CD8-positive, alpha-beta memory T cell (primary cell): ENCODE results near the gene DYRK4. TPM values are rescaled to one million over a fixed set of nuclear protein-coding genes. Genes with fewer than 3 reads are reported as not detected.
A peak's percentile ranks its signal among the peaks of the same experiment; 100 is the strongest.

Source experiments
- CTCF ChIA-PET: fragments of 350-600 bp; sonication (Branson Sonifier 250); formaldehyde crosslinking; loops from one replicate; lab custom pipeline; 2021; ENCODE audit warnings: antibody characterized with exemption; lab: Charles Lee
- POLR2A ChIA-PET: fragments of 350-600 bp; sonication (Branson Sonifier 250); formaldehyde crosslinking; loops from one replicate; lab custom pipeline; 2021; ENCODE audit warnings: antibody characterized with exemption; lab: Charles Lee
- DNase-seq, 5 donors: peaks; one replicate each; pipeline versions ENCODE4 v3.0.0 to v3.0.0-alpha.2; 2020 to 2022; ENCODE audit warnings: mixed read lengths in 1 of 5
- H3K27ac ChIP-seq: one replicate; pipeline ENCODE4 v1.7.0; 2013; ENCODE audit warnings: low read depth, mild to moderate bottlenecking, low read length, moderate library complexity
- H3K27me3 ChIP-seq: 2 replicates; pipeline ENCODE4 v1.7.0; 2013; ENCODE audit warnings: low read length, mild to moderate bottlenecking; ENCODE audit not compliant: insufficient read depth, poor library complexity, severe bottlenecking
- H3K36me3 ChIP-seq: 2 replicates; pipeline ENCODE4 v1.7.0; 2013; ENCODE audit warnings: mild to moderate bottlenecking, low read length, moderate library complexity; ENCODE audit not compliant: insufficient read depth
- H3K4me1 ChIP-seq: 2 replicates; pipeline ENCODE4 v1.7.0; 2013; ENCODE audit warnings: mild to moderate bottlenecking, low read length, moderate library complexity; ENCODE audit not compliant: insufficient read depth
- H3K4me3 ChIP-seq: 2 replicates; pipeline ENCODE4 v1.7.0; 2013; ENCODE audit warnings: mild to moderate bottlenecking, low read length
- H3K9me3 ChIP-seq: 2 replicates; pipeline ENCODE4 v1.7.0; 2013; ENCODE audit warnings: mild to moderate bottlenecking, low read length
- H3K27ac Mint-ChIP-seq, 8 donors: one replicate each; pipeline ENCODE4 v1.8.0; 2020 to 2021; ENCODE audit warnings: mixed read lengths in 8 of 8, mild to moderate bottlenecking in 6 of 8, inconsistent platforms in 3 of 8, moderate library complexity in 3 of 8
- H3K27me3 Mint-ChIP-seq, 2 donors: one replicate each; pipeline ENCODE4 v1.8.0; 2020 to 2021; ENCODE audit warnings: mixed read lengths in 2 of 2, mild to moderate bottlenecking in 1 of 2, moderate library complexity in 1 of 2
- H3K36me3 Mint-ChIP-seq, 3 donors: one replicate each; pipeline ENCODE4 v1.8.0; 2020 to 2021; ENCODE audit warnings: mixed read lengths in 3 of 3, inconsistent platforms in 1 of 3, mild to moderate bottlenecking in 1 of 3
- H3K4me1 Mint-ChIP-seq, 3 donors: one replicate each; pipeline ENCODE4 v1.8.0; 2020 to 2021; ENCODE audit warnings: mixed read lengths in 3 of 3, inconsistent platforms in 1 of 3, mild to moderate bottlenecking in 1 of 3
- H3K4me3 Mint-ChIP-seq, 7 donors: one replicate each; pipeline ENCODE4 v1.8.0; 2020 to 2021; ENCODE audit warnings: mixed read lengths in 7 of 7, mild to moderate bottlenecking in 6 of 7, moderate library complexity in 4 of 7, inconsistent platforms in 2 of 7
- H3K9me3 Mint-ChIP-seq, 5 donors: one replicate each; pipeline ENCODE4 v1.8.0; 2020 to 2022; ENCODE audit warnings: mixed read lengths in 5 of 5, mild to moderate bottlenecking in 3 of 5, moderate library complexity in 2 of 5, inconsistent platforms in 1 of 5
- polyA plus RNA-seq: library from polyadenylated mRNA; unstranded; fragments of 300-500 nt; fragmentation: Illumina TruSeq; gene quantifications from one replicate; pipeline ENCODE4 v1.2.3, GENCODE V29; 2021
- total RNA-seq, 2 experiments: library from RNA; stranded (reverse); gene quantifications; one replicate each; pipeline ENCODE4 v1.2.3, GENCODE V29; 2021

The DYRK4 gene
- total and polyA plus RNA-seq, 3 experiments from 2014 or later, result 29.5 to 42.5 (median 29.6) TPM

DNA sequence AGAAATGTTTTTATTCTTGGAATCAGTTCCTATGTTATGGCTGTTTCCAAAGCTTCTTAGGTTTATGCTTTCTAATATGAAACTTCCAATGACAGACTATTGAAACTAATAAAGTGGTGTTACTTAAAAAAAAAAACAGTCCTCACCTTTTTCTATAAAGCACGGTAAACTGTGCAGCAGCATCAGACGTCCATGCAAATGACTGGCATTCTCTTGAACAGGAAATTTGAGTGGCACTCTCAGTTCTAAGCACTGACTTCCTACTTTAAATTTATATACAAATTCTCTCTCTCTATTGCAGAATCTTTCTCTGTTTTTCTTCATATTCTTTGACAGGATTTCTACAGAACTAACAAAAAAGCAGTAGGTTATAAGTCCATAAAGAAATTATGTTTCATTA, 26.1 kb upstream of the DYRK4 start:
- CTCF ChIA-PET, result no interaction called here
- H3K36me3 Mint-ChIP-seq, result peaks cover 0 to 23% (median 0%) of the 10 kb centered on the region in 3 donors

DNA sequence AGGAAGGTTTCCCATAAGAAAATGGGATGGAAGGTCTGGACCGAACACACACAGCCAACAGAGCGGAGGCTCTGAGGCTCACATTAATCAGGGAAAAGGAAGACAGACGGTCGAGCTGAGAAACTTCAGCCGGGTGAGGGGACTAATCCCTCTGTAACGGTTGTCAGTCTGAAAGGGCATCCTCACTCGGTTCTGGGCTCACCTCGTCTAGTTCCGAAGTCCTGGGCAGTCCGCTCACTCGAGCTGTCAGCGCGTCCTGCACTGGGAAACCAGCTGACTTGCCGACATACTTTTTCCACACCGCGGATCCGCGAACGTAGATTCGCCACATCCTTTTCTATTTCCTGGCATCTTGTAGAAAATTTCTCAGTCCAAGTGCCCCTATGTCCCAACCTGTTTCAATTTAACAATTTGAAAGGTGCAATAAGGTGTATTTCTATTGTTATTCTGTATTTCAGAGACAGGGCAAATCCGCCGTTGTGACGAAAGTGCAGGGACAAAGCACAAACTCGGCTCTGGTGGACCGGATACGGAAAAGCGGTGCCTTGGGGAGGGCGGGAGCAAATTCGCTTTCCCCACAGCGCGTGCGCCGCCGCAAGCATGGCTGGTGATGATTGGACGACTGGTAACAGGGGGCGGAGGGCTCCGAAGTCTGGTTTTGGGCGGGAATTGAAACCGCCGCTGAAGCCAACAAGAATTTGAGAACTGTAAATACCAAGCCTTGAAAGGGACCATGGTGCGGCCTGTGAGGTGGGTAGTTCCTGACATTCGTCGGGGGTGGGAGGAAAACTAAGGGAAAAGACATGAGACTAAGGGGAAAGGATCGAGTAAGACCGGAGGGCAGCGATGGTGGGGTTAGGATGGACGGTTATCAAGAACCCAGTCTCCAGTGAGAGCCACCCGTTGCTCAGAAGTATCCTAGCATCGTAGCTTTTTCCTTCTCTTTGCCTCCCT, 23.5 kb upstream of the DYRK4 start, which contains the start of gene RAD51AP1:
Gene RAD51AP1, plus strand, starts transcription at position 684 of the 954 bp plus-strand sequence. Its CDS starts 50 bp downstream, at position 734.
- Histone ChIP-seq H3K27ac (peak within 1 kb of the TSS; percentile 98), H3K27me3 (no peaks in the 10 kb centered on the region), H3K4me3 (peak within 1 kb of the TSS; percentile 91), H3K9me3 (no peaks in the 10 kb centered on the region), H3K4me1 (peaks cover 16% of the 10 kb centered on the region), H3K36me3 (peaks cover 10% of the 10 kb centered on the region)
- POLR2A ChIA-PET, result no interaction called here
- H3K4me3 Mint-ChIP-seq, result peak within 1 kb of the TSS; percentile 89 to 99 (median 98)
- peaks cover 22 to 42% (median 28%) of the 10 kb centered on the region in 3 donors for H3K4me1 Mint-ChIP-seq
- CTCF ChIA-PET, result interaction anchor here (1.0 to 1.2 kb wide), 2 partner anchors 12 to 66 kb away, joined by 4 to 5 read pairs; no protein-coding TSS in a partner anchor
- peak within 1 kb of the TSS; percentile 92 to 99 (median 98) for H3K27ac Mint-ChIP-seq
- H3K9me3 Mint-ChIP-seq, result no peaks in the 10 kb centered on the region
- H3K27me3 Mint-ChIP-seq, result peaks cover 0 to 5% of the 10 kb centered on the region in 2 donors
- DNase-seq, result peak; percentile 91 to 97 (median 96)
- peaks cover 0 to 23% (median 0%) of the 10 kb centered on the region in 3 donors for H3K36me3 Mint-ChIP-seq

More for the DNA sequence above, 26.1 kb upstream of the DYRK4 start:
- H3K9me3 Mint-ChIP-seq, result no peaks in the 10 kb centered on the region
- peaks cover 22 to 42% (median 28%) of the 10 kb centered on the region in 3 donors for H3K4me1 Mint-ChIP-seq
- Histone ChIP-seq H3K27ac (no peak overlapping the region), H3K27me3 (no peaks in the 10 kb centered on the region), H3K4me1 (peaks cover 24% of the 10 kb centered on the region), H3K4me3 (no peak overlapping the region), H3K9me3 (no peaks in the 10 kb centered on the region), H3K36me3 (peaks cover 15% of the 10 kb centered on the region)
- no peak overlapping the region for H3K4me3 Mint-ChIP-seq
- no peak for DNase-seq
- H3K27me3 Mint-ChIP-seq, result peaks cover 0 to 5% of the 10 kb centered on the region in 2 donors
- no peak overlapping the region for H3K27ac Mint-ChIP-seq
- POLR2A ChIA-PET, result no interaction called here

DNA sequence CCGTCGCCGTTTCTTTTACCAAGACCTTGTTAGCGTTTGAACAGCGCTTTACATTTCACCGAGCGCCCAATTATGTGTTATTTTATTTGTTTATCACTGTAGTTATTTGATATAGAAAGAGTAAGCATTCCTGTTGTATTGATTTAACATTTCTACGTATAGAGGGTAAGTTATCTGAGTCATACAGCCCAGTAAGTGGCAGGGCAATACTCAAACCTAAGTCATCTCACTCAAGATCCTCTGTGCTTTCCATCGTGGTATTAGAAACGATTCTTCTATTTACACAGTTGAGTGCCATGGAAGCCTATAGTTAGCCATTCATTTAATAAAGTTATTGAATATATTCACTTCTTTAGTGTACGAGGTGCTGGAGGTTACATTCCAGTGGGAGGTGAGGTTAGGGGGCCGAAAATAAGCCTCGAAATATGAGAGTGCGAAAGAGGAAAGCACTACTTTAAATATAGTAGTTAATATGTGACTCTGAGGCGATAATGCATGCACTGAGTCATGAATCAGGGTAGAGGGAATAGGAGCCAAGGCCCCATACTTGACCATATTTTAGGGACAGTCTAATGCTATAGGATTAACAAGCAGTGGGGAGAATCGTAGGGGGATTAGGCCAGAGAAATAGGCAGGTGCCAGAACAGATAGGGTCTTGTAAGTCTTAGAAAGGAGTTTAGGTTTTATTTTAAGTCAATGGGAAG, 22.7 kb upstream of the DYRK4 start:
- H3K9me3 Mint-ChIP-seq, result no peaks in the 10 kb centered on the region
- H3K4me1 Mint-ChIP-seq, result peaks cover 22 to 42% (median 28%) of the 10 kb centered on the region in 3 donors
- Histone ChIP-seq H3K4me1 (peaks cover 16% of the 10 kb centered on the region), H3K9me3 (no peaks in the 10 kb centered on the region), H3K4me3 (peak overlapping the region; percentile 91), H3K27me3 (no peaks in the 10 kb centered on the region), H3K27ac (peak overlapping the region; percentile 98), H3K36me3 (peaks cover 6% of the 10 kb centered on the region)
- peaks cover 0 to 20% (median 0%) of the 10 kb centered on the region in 3 donors for H3K36me3 Mint-ChIP-seq
- DNase-seq, result no peak
- H3K4me3 Mint-ChIP-seq, result peak overlapping the region; percentile 89 to 99 (median 98)
- peak overlapping the region in 7 of 8 donors; percentile 92 to 99 (median 98) for H3K27ac Mint-ChIP-seq
- ChIA-PET POLR2A (no interaction called here), CTCF (interaction anchor here (1.0 kb wide), 1 partner anchor 66 kb away, joined by 5 read pairs; no protein-coding TSS in a partner anchor)
- H3K27me3 Mint-ChIP-seq, result peaks cover 0 to 5% of the 10 kb centered on the region in 2 donors

DNA sequence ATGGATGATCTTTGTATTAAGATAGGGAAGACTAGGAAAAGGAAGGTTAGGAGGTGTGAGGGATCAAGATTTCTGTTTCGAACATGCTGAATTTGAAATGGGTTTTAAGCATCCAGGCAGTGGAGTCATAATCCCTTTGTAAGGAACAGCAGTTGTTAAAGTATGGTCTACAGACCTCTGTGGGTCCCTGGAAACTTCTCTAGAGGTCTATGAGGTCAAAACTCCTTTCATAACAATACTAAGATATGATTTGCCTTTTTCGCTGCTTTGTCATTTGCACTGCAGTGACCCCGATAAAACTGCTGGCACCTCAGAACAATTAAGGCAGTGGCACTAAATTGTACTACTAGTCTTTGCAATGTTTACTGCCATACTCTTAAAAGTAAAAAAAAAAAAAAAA, 21.8 kb upstream of the DYRK4 start:
- peaks cover 0 to 5% of the 10 kb centered on the region in 2 donors for H3K27me3 Mint-ChIP-seq
- POLR2A ChIA-PET, result no interaction called here
- Histone ChIP-seq H3K9me3 (no peaks in the 10 kb centered on the region), H3K36me3 (peaks cover 2% of the 10 kb centered on the region), H3K4me3 (no peak overlapping the region), H3K27me3 (no peaks in the 10 kb centered on the region), H3K4me1 (peaks cover 16% of the 10 kb centered on the region), H3K27ac (no peak overlapping the region)
- CTCF ChIA-PET, result no interaction called here
- peaks cover 22 to 46% (median 28%) of the 10 kb centered on the region in 3 donors for H3K4me1 Mint-ChIP-seq
- H3K9me3 Mint-ChIP-seq, result no peaks in the 10 kb centered on the region
- peaks cover 0 to 15% (median 0%) of the 10 kb centered on the region in 3 donors for H3K36me3 Mint-ChIP-seq
- peak overlapping the region in 2 of 8 donors; percentile 25 to 78 for H3K27ac Mint-ChIP-seq
- peak overlapping the region in 6 of 7 donors; percentile 4 to 99 (median 57) for H3K4me3 Mint-ChIP-seq
- DNase-seq, result no peak

DNA sequence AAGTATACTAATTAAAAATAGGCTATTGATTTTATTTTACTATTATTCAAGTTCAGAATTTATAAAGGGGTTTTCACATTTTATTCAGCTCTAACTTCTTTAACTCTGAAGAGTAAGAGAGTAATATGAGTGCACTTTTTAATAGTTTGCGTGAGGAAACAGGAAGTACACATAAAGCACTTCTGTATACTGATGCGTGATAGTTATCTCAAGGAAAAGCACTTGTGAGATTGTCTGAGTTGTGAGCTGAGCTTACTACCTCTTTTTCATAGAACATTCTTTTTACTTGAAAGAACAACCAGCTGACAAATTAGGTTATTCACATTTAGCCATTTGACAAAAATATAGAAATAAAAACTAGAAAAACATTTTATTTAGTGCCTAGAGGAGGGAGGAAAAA, 21.4 kb upstream of the DYRK4 start:
- H3K36me3 ChIP-seq, result no peaks in the 10 kb centered on the region
- Mint-ChIP-seq H3K27me3 (peaks cover 0 to 5% of the 10 kb centered on the region in 2 donors), H3K27ac (no peak overlapping the region), H3K9me3 (no peaks in the 10 kb centered on the region), H3K4me3 (no peak overlapping the region), H3K36me3 (peaks cover 0 to 11% (median 0%) of the 10 kb centered on the region in 3 donors), H3K4me1 (peaks cover 22 to 47% (median 28%) of the 10 kb centered on the region in 3 donors)
- H3K4me1 ChIP-seq, result peaks cover 16% of the 10 kb centered on the region
- ChIA-PET POLR2A (no interaction called here), CTCF (no interaction called here)
- H3K27me3 ChIP-seq, result no peaks in the 10 kb centered on the region
- no peak overlapping the region for H3K27ac ChIP-seq
- DNase-seq, result no peak
- H3K4me3 ChIP-seq, result no peak overlapping the region
- H3K9me3 ChIP-seq, result no peaks in the 10 kb centered on the region

DNA sequence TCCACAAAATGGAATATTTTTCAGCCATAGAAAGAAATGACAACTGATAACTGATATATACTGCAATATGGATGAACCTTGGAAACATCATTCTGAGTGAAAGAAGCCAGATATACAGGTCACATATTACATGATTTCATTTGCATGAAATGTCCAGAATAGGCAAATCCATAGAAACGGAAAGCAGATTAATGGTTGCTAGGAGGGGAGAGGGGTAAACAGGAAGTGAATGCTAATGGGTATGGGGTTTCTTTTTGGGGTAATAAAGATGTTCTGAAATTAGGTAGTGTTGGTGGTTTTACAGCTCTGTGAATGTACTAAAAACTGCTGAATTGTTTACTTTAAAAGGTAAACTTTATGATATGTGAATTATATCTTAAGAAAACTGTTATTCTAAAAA, 16.8 kb upstream of the DYRK4 start:
- CTCF ChIA-PET, result no interaction called here
- Mint-ChIP-seq H3K36me3 (peaks cover 0 to 2% (median 0%) of the 10 kb centered on the region in 3 donors), H3K27me3 (no peaks in the 10 kb centered on the region), H3K4me3 (no peak overlapping the region), H3K27ac (peak overlapping the region in 1 of 8 donors; percentile 59), H3K9me3 (no peaks in the 10 kb centered on the region), H3K4me1 (peaks cover 0 to 5% (median 0%) of the 10 kb centered on the region in 3 donors)
- H3K4me3 ChIP-seq, result no peak overlapping the region
- POLR2A ChIA-PET, result no interaction called here
- H3K4me1 ChIP-seq, result no peaks in the 10 kb centered on the region
- no peak for DNase-seq
- no peaks in the 10 kb centered on the region for H3K9me3 ChIP-seq
- H3K27ac ChIP-seq, result no peak overlapping the region
- H3K27me3 ChIP-seq, result no peaks in the 10 kb centered on the region
- H3K36me3 ChIP-seq, result no peaks in the 10 kb centered on the region

DNA sequence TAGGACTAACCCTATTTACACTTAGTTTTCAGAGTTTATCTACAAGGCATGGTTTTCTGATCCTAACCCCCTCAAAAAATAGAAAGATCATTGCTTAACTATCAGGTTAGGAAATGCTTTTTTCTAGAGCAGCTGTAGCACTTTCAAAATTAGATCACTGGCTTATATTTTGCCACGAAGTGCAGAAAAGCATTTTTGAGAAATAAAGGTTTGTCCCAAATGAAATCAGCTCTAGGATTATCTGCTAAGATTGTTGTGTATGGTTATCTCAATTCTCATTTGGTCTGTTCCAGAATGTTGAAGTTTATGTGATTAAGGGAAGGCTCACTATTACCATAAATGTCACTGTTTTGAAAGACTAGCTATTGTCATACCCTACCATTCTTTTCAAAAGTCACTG, 9.8 kb upstream of the DYRK4 start:
- Mint-ChIP-seq H3K4me3 (no peak overlapping the region), H3K27me3 (no peaks in the 10 kb centered on the region), H3K27ac (no peak overlapping the region), H3K4me1 (no peaks in the 10 kb centered on the region), H3K9me3 (no peaks in the 10 kb centered on the region), H3K36me3 (peaks cover 0 to 6% (median 0%) of the 10 kb centered on the region in 3 donors)
- no peak for DNase-seq
- no peak overlapping the region for H3K27ac ChIP-seq
- no peak overlapping the region for H3K4me3 ChIP-seq
- H3K27me3 ChIP-seq, result no peaks in the 10 kb centered on the region
- no peaks in the 10 kb centered on the region for H3K9me3 ChIP-seq
- no peaks in the 10 kb centered on the region for H3K36me3 ChIP-seq
- H3K4me1 ChIP-seq, result no peaks in the 10 kb centered on the region
- ChIA-PET POLR2A (no interaction called here), CTCF (no interaction called here)
